Activated naive CD8-positive, alpha-beta T cell treated with anti-CD3 and anti-CD28 coated beads, Interleukin-2, amount 50 U/mL, for 24 hours (primary cell): ENCODE data around the gene GRIK2.

Experiments
- ATAC-seq: fragments of 150-1000 bp; cut with Tn5 transposase; one replicate; pipeline ENCODE4 v1.10.0; 2021
- DNase-seq: peaks from one replicate; pipeline ENCODE4 v3.0.0; 2021
- H3K27ac Mint-ChIP-seq: one replicate; pipeline ENCODE4 v1.8.0; 2021; ENCODE audit warnings: mild to moderate bottlenecking, mixed read lengths
- H3K27me3 Mint-ChIP-seq: one replicate; pipeline ENCODE4 v1.8.0; 2021; ENCODE audit warnings: mixed read lengths
- H3K36me3 Mint-ChIP-seq: one replicate; pipeline ENCODE4 v1.8.0; 2021; ENCODE audit warnings: low read depth, mixed read lengths
- H3K4me1 Mint-ChIP-seq: one replicate; pipeline ENCODE4 v1.8.0; 2021; ENCODE audit warnings: mixed read lengths
- H3K4me3 Mint-ChIP-seq: one replicate; pipeline ENCODE4 v1.8.0; 2021; ENCODE audit warnings: mild to moderate bottlenecking, moderate library complexity, mixed read lengths
- H3K9me3 Mint-ChIP-seq: one replicate; pipeline ENCODE4 v1.8.0; 2021; ENCODE audit warnings: mixed read lengths

GRIK2 gene

GRCh38 chr6:101740631-101741030 is 347.1 kb downstream of the GRIK2 start:
- Mint-ChIP-seq H3K4me3 (no peak overlapping the region), H3K27ac (no peak overlapping the region), H3K9me3 (peaks cover 13% of the 10 kb centered on the region), H3K4me1 (no peaks in the 10 kb centered on the region), H3K27me3 (no peaks in the 10 kb centered on the region), H3K36me3 (no peaks in the 10 kb centered on the region)
- no peak for ATAC-seq
- no peak for DNase-seq

DNA sequence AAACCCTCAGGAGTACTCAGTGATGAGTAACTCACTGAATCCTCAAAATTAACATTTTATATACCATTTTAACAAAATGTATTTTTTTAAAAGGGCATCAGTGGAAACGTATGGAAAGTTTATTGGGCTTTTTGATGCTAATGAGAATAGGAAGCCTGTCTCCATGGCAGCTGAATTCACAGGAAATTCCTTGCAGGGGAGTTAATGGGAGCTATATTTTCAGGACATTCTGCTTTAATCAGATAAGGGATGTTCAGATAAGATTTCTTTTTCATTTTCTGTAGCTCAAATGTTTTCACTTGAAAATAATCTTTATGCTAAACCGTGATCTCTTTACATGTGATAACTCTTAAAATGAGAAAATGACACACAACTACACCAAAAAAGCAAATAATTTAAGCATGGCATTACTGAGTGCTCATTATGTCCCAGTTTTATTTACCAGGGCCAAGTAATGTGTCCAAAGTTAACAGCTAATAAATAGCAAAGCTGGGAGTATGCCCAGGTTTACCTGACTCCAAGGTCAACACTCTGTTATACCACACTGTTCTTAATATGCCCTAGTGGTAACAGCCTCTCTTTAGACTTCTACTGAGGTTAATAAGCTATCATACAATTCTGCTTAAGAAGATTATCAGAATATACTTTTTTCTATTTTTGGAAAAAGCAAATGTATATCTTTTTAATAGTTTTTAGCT is 348.1 kb downstream of the GRIK2 start:
- H3K4me3 Mint-ChIP-seq = no peak overlapping the region
- H3K9me3 Mint-ChIP-seq = peaks cover 12% of the 10 kb centered on the region
- DNase-seq = no peak
- ATAC-seq = no peak
- no peaks in the 10 kb centered on the region for H3K27me3 Mint-ChIP-seq
- no peak overlapping the region for H3K27ac Mint-ChIP-seq
- H3K36me3 Mint-ChIP-seq = no peaks in the 10 kb centered on the region
- no peaks in the 10 kb centered on the region for H3K4me1 Mint-ChIP-seq

- Mint-ChIP-seq H3K27ac (no peak overlapping the region), H3K9me3 (no peaks in the 10 kb centered on the region), H3K27me3 (no peaks in the 10 kb centered on the region), H3K4me1 (no peaks in the 10 kb centered on the region), H3K4me3 (no peak overlapping the region), H3K36me3 (no peaks in the 10 kb centered on the region)
- ATAC-seq (no peak), DNase-seq (no peak)
These were observed 353.7 kb downstream of the GRIK2 start for GRCh38 chr6:101747160-101747559.

DNA sequence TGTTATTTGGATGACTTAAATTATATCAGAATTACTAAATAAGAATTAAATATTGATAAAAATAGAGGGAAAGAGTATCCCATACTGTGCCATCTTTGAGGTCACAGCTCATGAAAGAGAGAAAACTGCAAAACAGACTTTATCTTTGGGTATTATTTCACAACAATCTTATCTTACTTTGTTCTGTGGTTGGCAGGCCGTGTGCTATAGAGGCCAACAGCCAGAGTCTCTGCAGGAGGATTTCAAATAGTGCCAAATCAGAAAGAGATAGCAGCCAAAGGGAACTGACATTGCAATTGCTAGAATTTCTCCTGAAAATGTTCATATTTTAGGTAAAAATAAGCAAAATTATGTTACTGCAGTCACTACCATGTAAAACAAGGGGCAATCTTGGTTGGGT is 354.2 kb downstream of the GRIK2 start:
- no peak overlapping the region for H3K27ac Mint-ChIP-seq
- DNase-seq (no peak), ATAC-seq (no peak)
- no peaks in the 10 kb centered on the region for H3K4me1 Mint-ChIP-seq
- no peaks in the 10 kb centered on the region for H3K27me3 Mint-ChIP-seq
- H3K4me3 Mint-ChIP-seq = no peak overlapping the region
- H3K9me3 Mint-ChIP-seq = no peaks in the 10 kb centered on the region
- no peaks in the 10 kb centered on the region for H3K36me3 Mint-ChIP-seq

DNA sequence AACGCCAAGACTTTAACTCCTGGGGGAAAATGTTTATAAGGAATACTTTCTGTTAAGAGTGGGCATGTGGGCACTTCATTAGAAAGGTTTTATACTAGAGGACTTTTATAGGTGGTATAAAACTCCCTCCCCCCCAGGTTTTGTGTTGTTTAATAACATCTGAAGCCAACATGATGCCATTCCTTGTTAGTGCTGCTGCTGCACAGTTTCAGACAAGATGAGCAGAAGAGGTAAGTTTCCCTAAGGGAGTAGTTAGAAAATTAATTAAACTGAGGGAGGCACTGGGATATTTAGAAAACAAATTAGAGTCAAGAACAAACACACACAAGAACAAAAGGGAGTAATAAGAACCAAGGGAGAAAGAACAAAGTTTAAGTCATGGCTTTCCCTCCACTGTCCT is 362.4 kb downstream of the GRIK2 start:
- no peaks in the 10 kb centered on the region for H3K36me3 Mint-ChIP-seq
- H3K4me3 Mint-ChIP-seq = no peak overlapping the region
- no peak for ATAC-seq
- no peak for DNase-seq
- H3K27me3 Mint-ChIP-seq = no peaks in the 10 kb centered on the region
- no peak overlapping the region for H3K27ac Mint-ChIP-seq
- no peaks in the 10 kb centered on the region for H3K4me1 Mint-ChIP-seq
- H3K9me3 Mint-ChIP-seq = no peaks in the 10 kb centered on the region

GRCh38 chr6:101758368-101758767 is 364.9 kb downstream of the GRIK2 start:
- H3K9me3 Mint-ChIP-seq = no peaks in the 10 kb centered on the region
- H3K4me1 Mint-ChIP-seq = no peaks in the 10 kb centered on the region
- H3K27ac Mint-ChIP-seq = no peak overlapping the region
- ATAC-seq = no peak
- no peak for DNase-seq
- no peaks in the 10 kb centered on the region for H3K36me3 Mint-ChIP-seq
- H3K27me3 Mint-ChIP-seq = no peaks in the 10 kb centered on the region
- H3K4me3 Mint-ChIP-seq = no peak overlapping the region

DNA sequence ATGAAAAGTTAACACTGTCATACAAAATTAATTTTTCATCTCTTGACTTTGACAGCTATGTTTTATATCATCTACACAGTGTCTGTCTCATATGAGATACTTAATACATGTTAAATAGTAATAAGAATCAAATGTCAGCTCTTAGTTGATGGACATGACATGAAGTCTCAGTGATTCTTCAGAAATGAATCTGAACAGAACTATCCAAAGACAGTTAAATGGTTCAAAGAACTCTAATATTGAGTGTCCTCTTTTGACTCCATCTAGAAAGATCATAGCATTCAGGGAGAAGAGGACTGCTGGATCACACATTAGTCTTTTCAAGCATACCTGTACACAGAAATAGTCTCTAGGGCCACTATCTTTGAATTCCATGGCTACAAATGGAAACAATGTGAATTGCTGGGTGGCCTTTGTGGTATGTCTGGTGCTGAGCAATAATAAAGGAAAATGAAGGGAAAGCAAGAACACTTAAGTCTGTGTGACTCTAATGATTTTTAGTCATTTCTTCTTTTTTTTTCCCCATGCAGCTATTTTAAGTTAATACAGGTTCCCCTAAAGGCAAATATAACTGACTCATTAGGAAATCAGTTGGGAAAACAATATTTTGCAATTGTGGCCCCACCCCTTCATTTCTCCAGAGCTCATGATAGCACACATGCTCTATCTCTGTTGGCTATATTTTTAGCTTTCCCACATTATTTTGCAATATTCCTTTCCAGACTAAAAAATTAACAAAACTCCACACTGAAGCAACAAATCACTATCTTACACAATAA is 367.5 kb downstream of the GRIK2 start:
- H3K9me3 Mint-ChIP-seq = no peaks in the 10 kb centered on the region
- no peak for DNase-seq
- no peak overlapping the region for H3K27ac Mint-ChIP-seq
- ATAC-seq = no peak
- no peaks in the 10 kb centered on the region for H3K36me3 Mint-ChIP-seq
- H3K27me3 Mint-ChIP-seq = no peaks in the 10 kb centered on the region
- H3K4me3 Mint-ChIP-seq = no peak overlapping the region
- H3K4me1 Mint-ChIP-seq = no peaks in the 10 kb centered on the region

DNA sequence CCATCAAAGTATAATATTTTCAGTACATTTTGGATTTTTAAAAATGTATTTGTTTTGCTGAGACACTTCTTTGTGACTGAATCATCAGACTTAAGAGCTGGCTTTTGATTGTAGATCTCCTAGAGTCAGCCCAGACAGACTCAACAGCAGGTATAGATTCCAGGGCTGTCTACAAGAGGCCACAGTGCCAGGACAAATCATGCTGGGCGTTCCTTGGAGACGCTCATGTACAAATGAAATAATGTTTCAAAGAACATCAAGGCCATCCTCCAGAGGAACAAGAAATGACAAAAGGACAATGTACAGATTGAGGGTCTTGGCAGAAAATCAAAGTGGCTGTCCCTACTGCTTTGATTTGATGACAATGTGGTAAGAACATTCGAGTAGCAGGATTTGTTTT is 369.3 kb downstream of the GRIK2 start:
- H3K4me3 Mint-ChIP-seq = no peak overlapping the region
- ATAC-seq (no peak), DNase-seq (no peak)
- no peaks in the 10 kb centered on the region for H3K9me3 Mint-ChIP-seq
- no peaks in the 10 kb centered on the region for H3K27me3 Mint-ChIP-seq
- H3K27ac Mint-ChIP-seq = no peak overlapping the region
- no peaks in the 10 kb centered on the region for H3K4me1 Mint-ChIP-seq
- no peaks in the 10 kb centered on the region for H3K36me3 Mint-ChIP-seq

- Mint-ChIP-seq H3K27me3 (no peaks in the 10 kb centered on the region), H3K4me3 (no peak overlapping the region), H3K27ac (no peak overlapping the region), H3K4me1 (no peaks in the 10 kb centered on the region), H3K36me3 (no peaks in the 10 kb centered on the region), H3K9me3 (no peaks in the 10 kb centered on the region)
- DNase-seq = no peak
- ATAC-seq = no peak
These were observed 371.8 kb downstream of the GRIK2 start for GRCh38 chr6:101765281-101765680.

GRCh38 chr6:101770116-101770515 is 376.6 kb downstream of the GRIK2 start:
- Mint-ChIP-seq H3K9me3 (no peaks in the 10 kb centered on the region), H3K36me3 (no peaks in the 10 kb centered on the region), H3K4me3 (no peak overlapping the region), H3K27ac (no peak overlapping the region), H3K27me3 (no peaks in the 10 kb centered on the region), H3K4me1 (no peaks in the 10 kb centered on the region)
- ATAC-seq (no peak), DNase-seq (no peak)

DNA sequence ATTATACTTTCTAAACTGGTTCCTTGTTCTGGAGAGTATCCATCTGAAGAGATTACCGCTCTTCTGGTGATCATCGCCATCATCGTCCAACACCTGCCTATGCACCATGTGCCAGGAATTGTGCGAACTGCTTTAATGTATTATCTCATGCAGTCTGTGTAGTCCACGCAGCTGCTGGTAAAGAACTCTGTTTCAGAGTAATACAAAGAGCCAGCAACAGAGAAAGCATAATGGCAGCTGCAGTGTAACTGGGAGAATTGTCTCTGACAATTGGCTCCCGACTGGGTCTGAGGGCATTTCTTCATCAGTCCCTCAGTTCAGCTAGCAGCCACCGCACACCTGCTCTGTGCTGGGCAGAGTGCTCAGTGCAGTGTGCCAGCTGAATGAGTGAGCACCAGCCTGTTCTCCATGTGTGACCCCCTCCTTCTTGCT is 383.4 kb downstream of the GRIK2 start:
- Mint-ChIP-seq H3K4me3 (no peak overlapping the region), H3K36me3 (no peaks in the 10 kb centered on the region), H3K27me3 (no peaks in the 10 kb centered on the region), H3K9me3 (no peaks in the 10 kb centered on the region), H3K4me1 (no peaks in the 10 kb centered on the region), H3K27ac (no peak overlapping the region)
- DNase-seq = no peak
- ATAC-seq = no peak

DNA sequence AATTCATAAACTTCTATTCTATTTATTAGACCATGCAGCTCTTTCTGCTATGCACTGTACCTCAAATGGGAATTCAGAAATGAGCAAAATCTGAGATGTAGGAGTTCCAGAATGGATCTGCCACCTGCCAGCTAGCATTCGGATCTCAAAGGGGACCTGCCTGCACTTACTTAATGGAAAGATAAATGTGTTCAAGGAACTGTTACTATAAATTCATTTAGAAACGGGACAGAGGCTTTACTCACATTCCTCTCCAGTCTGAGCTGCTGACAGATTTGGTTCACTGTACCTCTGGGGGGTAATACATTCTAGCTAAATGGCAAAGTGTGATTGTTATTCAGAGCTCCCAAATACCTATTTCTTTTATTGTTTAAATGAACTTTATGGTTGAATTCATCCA is 384.1 kb downstream of the GRIK2 start:
- Mint-ChIP-seq H3K27ac (no peak overlapping the region), H3K9me3 (peaks cover 5% of the 10 kb centered on the region), H3K27me3 (no peaks in the 10 kb centered on the region), H3K4me3 (no peak overlapping the region), H3K4me1 (no peaks in the 10 kb centered on the region), H3K36me3 (no peaks in the 10 kb centered on the region)
- ATAC-seq = no peak
- DNase-seq = no peak

DNA sequence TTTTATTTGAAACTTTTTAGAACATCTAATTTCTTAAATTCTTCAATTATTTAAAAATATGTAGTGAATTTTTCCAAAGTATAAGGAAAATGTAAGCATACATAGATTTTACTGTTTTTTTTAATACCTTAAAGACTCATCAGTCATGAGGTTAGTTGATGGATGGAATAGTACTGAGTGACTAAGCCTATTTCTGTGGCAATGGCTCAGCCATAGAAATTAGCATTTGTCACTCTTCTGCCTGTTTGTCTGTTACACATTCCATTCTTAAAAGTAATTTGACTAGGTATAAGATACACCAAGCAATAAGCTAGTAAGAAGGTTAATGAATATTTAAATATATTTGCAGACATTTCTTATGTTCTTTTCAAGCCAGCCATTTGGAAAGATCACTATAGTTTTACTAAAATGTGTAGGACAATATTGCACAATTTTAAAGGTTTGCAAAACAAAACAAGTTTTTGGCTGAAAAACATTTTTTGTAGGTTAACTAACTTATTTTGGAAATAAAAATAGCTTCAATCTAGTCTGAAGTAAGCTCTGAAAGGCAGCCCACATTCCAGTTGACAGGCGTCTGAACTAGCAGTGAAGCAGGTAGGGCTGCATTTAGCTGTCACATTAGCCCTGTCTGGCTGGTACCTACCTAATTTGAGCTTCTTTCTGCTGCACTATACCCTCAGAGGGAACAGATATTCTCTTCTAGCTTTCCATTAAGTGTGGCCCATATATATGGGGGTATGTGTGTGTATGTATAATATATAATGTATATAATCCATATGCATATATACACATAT is 385.7 kb downstream of the GRIK2 start:
- H3K4me1 Mint-ChIP-seq = no peaks in the 10 kb centered on the region
- no peaks in the 10 kb centered on the region for H3K36me3 Mint-ChIP-seq
- no peak overlapping the region for H3K4me3 Mint-ChIP-seq
- H3K27me3 Mint-ChIP-seq = no peaks in the 10 kb centered on the region
- peaks cover 5% of the 10 kb centered on the region for H3K9me3 Mint-ChIP-seq
- H3K27ac Mint-ChIP-seq = no peak overlapping the region
- ATAC-seq (no peak), DNase-seq (no peak)

- DNase-seq (no peak), ATAC-seq (no peak)
- Mint-ChIP-seq H3K9me3 (peaks cover 12% of the 10 kb centered on the region), H3K27ac (no peak overlapping the region), H3K36me3 (no peaks in the 10 kb centered on the region), H3K27me3 (no peaks in the 10 kb centered on the region), H3K4me3 (no peak overlapping the region), H3K4me1 (no peaks in the 10 kb centered on the region)
These were observed 389.8 kb downstream of the GRIK2 start for GRCh38 chr6:101783287-101783686.

DNA sequence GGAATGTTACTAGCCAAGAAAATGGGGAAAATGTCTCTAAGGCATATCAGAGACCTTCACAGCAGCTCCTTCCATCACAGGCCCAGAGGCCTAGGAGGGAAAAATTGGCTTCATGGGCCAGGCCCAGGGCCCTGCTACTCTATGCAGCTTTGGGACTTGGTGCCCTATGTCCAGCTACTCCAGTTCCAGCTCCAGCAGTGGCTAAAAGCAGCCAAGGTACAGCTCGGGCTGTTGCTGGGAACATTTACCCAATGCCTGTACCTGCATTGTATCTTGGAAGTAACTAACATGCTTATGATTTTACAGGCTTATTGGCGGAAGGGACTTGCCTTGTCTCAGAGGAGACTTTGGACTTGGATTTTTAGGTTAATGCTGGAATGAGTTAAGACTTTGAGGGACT is 390.6 kb downstream of the GRIK2 start:
- Mint-ChIP-seq H3K4me1 (no peaks in the 10 kb centered on the region), H3K27me3 (no peaks in the 10 kb centered on the region), H3K4me3 (no peak overlapping the region), H3K36me3 (no peaks in the 10 kb centered on the region), H3K27ac (no peak overlapping the region), H3K9me3 (peaks cover 12% of the 10 kb centered on the region)
- ATAC-seq (no peak), DNase-seq (no peak)
